ENCODE data around the gene ERH. TPM values are rescaled to one million over a fixed set of nuclear protein-coding genes. Genes with fewer than 3 reads are reported as not detected.

The ERH gene
- total and polyA plus RNA-seq, 2 donors (not counting 1 experiment from before 2014, with no cell fraction given) = 29.3 to 169 TPM

DNA sequence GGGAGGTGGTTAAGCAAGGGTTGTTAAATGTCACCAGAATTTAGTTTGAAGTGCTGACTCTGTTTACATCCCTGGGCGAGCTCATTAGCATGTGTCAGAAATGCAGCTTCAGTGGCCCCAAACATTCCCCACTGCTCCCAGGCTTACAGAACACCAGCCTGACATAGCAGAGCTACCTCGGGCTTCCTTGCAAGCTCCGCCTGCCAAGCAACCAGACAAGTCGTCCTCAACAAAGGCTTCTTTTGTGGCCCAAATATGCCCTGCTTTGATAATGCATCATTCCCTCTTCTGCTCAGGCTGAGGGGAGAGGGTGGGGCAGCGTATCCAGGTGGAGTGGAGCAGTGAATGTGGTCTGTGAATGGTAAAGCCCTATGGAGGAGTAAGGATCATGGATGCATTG, 28.0 kb downstream of the ERH start:
- H3K4me2 ChIP-seq (replicated peaks; ENCODE audit: low read depth, low read length, poor library complexity, severe bottlenecking) = no peak overlapping the region
- H3K27ac ChIP-seq (ENCODE audit: low read length in 2 of 2) = no peak overlapping the region
- no peak for ATAC-seq (ENCODE audit: low read depth)
- H3K9ac ChIP-seq (ENCODE audit: low read length) = no peak overlapping the region
- no peak for TF ChIP-seq EZH2 (IDR thresholded peaks at IDR 0.05; ENCODE audit: borderline replicate concordance, insufficient read depth, low read depth, low read length, poor library complexity, severe bottlenecking)
- TF ChIP-seq, protein P1, sequence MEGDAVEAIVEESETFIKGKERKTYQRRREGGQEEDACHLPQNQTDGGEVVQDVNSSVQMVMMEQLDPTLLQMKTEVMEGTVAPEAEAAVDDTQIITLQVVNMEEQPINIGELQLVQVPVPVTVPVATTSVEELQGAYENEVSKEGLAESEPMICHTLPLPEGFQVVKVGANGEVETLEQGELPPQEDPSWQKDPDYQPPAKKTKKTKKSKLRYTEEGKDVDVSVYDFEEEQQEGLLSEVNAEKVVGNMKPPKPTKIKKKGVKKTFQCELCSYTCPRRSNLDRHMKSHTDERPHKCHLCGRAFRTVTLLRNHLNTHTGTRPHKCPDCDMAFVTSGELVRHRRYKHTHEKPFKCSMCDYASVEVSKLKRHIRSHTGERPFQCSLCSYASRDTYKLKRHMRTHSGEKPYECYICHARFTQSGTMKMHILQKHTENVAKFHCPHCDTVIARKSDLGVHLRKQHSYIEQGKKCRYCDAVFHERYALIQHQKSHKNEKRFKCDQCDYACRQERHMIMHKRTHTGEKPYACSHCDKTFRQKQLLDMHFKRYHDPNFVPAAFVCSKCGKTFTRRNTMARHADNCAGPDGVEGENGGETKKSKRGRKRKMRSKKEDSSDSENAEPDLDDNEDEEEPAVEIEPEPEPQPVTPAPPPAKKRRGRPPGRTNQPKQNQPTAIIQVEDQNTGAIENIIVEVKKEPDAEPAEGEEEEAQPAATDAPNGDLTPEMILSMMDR (IDR thresholded peaks at IDR 0.05) = no peak
- Mint-ChIP-seq H3K27ac (no peak overlapping the region), H3K9me3 (ENCODE audit: insufficient read depth) (peaks cover under 1% of the 10 kb centered on the region), H3K4me1 (no peaks in the 10 kb centered on the region), H3K4me3 (no peak overlapping the region), H3K27me3 (no peaks in the 10 kb centered on the region)
- H3K36me3 ChIP-seq (replicated peaks in 1 of 2; ENCODE audit: control extremely low read depth in 1 of 2, control insufficient read depth in 1 of 2, extremely low read depth in 1 of 2, insufficient read depth in 2 of 2, low read length in 1 of 2) = no peaks in the 10 kb centered on the region
- H2AFZ ChIP-seq (ENCODE audit: insufficient read depth, low read depth, low read length, poor library complexity, severe bottlenecking) = no peak overlapping the region
- ChIA-PET POLR2A (no interaction called here), CTCF (interaction anchor here (0.6 to 1.4 kb wide), 2 partner anchors 128 to 386 kb away, joined by 4 read pairs; no protein-coding TSS in a partner anchor)
- DNase-seq = no peak
- no peaks in the 10 kb centered on the region for H3K9me3 ChIP-seq (ENCODE audit: control extremely low read depth in 1 of 3, control insufficient read depth in 2 of 3, insufficient read depth in 1 of 3, low read length in 2 of 3)
- no peaks in the 10 kb centered on the region for H3K79me2 ChIP-seq (ENCODE audit: control insufficient read depth, insufficient read depth, low read length)
- no peaks in the 10 kb centered on the region for H3K4me1 ChIP-seq (ENCODE audit: control insufficient read depth in 2 of 2, insufficient read depth in 2 of 2, low read length in 2 of 2)
- H4K20me1 ChIP-seq (ENCODE audit: control insufficient read depth, insufficient read depth, low read length, poor library complexity, severe bottlenecking) = no peaks in the 10 kb centered on the region
- 100% methylated on average over 2 of the region's 5 CpGs for WGBS (ENCODE audit: insufficient coverage)
- intact Hi-C loops (cut with micrococcal nuclease) = no loop called here
- H3K27me3 ChIP-seq (replicated peaks in 1 of 4; ENCODE audit: control extremely low read depth in 1 of 4, control insufficient read depth in 3 of 4, insufficient read depth in 4 of 4, low read length in 3 of 4) = peaks cover 0 to 3% (median 0%) of the 10 kb centered on the region in 4 experiments
- H3K4me3 ChIP-seq (ENCODE audit: control extremely low read depth in 1 of 5, extremely low read depth in 1 of 5, insufficient read depth in 1 of 5, low read depth in 2 of 5, low read length in 4 of 5) = no peak overlapping the region

DNA sequence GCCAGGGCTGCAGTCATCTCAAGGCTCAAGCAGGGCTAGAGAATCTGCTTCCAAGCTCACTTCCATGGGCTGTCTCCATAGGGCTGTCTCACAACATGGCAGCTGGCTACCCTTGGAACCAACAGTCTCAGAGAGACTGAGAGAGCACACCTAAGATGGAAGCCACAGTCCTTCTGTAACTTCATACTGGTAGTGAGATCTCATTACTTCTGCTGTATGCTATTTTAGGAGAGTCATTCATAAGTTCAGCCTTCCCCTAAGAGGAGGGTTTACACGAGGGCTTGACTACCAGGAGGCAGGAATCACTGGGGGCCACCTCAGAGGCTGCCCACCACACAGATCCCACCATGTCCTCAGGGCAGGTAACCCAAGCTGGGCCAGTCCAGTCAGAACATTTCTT, 29.7 kb downstream of the ERH start:
- ChIA-PET POLR2A (no interaction called here), CTCF (no interaction called here)
- no peak overlapping the region for H3K4me3 Mint-ChIP-seq
- Histone ChIP-seq H3K36me3 (replicated peaks in 1 of 2; ENCODE audit: control extremely low read depth in 1 of 2, control insufficient read depth in 1 of 2, extremely low read depth in 1 of 2, insufficient read depth in 2 of 2, low read length in 1 of 2) (no peaks in the 10 kb centered on the region), H3K79me2 (ENCODE audit: control insufficient read depth, insufficient read depth, low read length) (no peaks in the 10 kb centered on the region), H3K27me3 (replicated peaks in 1 of 4; ENCODE audit: control extremely low read depth in 1 of 4, control insufficient read depth in 3 of 4, insufficient read depth in 4 of 4, low read length in 3 of 4) (peaks cover 0 to 3% (median under 1%) of the 10 kb centered on the region in 4 experiments), H3K4me1 (ENCODE audit: control insufficient read depth in 2 of 2, insufficient read depth in 2 of 2, low read length in 2 of 2) (no peaks in the 10 kb centered on the region), H3K27ac (ENCODE audit: low read length in 2 of 2) (no peak overlapping the region), H4K20me1 (ENCODE audit: control insufficient read depth, insufficient read depth, low read length, poor library complexity, severe bottlenecking) (no peaks in the 10 kb centered on the region), H3K4me2 (replicated peaks; ENCODE audit: low read depth, low read length, poor library complexity, severe bottlenecking) (no peak overlapping the region), H3K9ac (ENCODE audit: low read length) (no peak overlapping the region), H2AFZ (ENCODE audit: insufficient read depth, low read depth, low read length, poor library complexity, severe bottlenecking) (no peak overlapping the region), H3K4me3 (ENCODE audit: control extremely low read depth in 1 of 5, extremely low read depth in 1 of 5, insufficient read depth in 1 of 5, low read depth in 2 of 5, low read length in 4 of 5) (no peak overlapping the region), H3K9me3 (ENCODE audit: control extremely low read depth in 1 of 3, control insufficient read depth in 2 of 3, insufficient read depth in 1 of 3, low read length in 2 of 3) (no peaks in the 10 kb centered on the region)
- ATAC-seq (ENCODE audit: low read depth) (no peak), DNase-seq (no peak)
- TF ChIP-seq, protein P1 (IDR thresholded peaks at IDR 0.05) = no peak
- TF ChIP-seq EZH2 (IDR thresholded peaks at IDR 0.05; ENCODE audit: borderline replicate concordance, insufficient read depth, low read depth, low read length, poor library complexity, severe bottlenecking) = no peak
- no peaks in the 10 kb centered on the region for H3K27me3 Mint-ChIP-seq
- WGBS (ENCODE audit: insufficient coverage) = 100% methylated on average over 1 of the region's 1 CpG
- no peaks in the 10 kb centered on the region for H3K9me3 Mint-ChIP-seq (ENCODE audit: insufficient read depth)
- no peaks in the 10 kb centered on the region for H3K4me1 Mint-ChIP-seq
- intact Hi-C loops (cut with micrococcal nuclease) = no loop called here
- H3K27ac Mint-ChIP-seq = no peak overlapping the region
